Measurements from ENCODE around the gene KRTAP5-10.
"Not testable (repeated sequence)": the region's sequence is repeated elsewhere in the genome, so short reads cannot be mapped to it uniquely, and the experiment has no call there.

KRTAP5-10 gene

DNA sequence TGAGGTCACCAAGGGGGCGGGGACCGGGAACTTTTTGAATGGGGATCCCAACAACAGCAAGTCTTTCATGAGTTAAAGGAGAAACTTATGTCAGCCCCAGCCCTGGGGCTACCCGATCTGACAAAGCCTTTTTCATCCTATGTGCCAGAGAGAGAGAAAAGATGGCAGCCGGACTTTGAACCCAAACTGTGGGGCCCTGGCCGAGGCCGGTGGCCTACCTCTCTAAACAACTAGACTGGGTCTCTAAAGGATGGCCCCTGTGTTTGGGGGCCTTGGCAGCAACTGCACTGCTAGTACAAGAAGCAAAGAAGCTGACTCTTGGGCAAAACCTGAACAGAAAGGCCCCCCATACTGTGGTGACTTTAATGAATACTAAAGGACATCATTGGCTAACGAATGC lies 48.6 kb downstream of the KRTAP5-10 start:
- not testable (repeated sequence) for DNase-seq

DNA sequence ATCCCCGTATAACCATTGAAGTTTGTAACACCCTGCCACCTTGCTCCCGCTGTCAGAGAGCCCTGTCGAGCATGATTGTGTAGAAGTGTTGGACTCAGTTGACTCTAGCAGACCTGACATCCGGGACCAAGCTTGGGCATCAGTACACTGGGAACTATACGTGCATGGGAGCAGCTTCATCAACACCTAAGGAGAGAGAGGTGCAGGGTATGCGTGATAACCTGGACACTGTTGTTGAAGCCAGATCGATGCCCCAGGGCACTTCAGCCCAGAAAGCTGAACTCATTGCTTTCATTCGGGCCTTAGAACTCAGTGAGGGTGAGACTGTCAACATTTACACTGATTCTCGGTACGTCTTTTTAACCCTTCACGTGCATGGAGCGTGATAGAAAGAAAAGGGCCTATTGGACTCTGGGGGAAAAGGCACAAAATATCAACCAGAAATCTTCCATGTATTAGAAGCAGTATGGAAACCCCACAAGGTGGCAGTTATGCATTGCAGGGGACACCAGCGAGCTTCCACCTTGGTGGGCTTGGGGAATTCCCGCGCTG lies 49.1 kb downstream of the KRTAP5-10 start:
- not testable (repeated sequence) for DNase-seq

DNA sequence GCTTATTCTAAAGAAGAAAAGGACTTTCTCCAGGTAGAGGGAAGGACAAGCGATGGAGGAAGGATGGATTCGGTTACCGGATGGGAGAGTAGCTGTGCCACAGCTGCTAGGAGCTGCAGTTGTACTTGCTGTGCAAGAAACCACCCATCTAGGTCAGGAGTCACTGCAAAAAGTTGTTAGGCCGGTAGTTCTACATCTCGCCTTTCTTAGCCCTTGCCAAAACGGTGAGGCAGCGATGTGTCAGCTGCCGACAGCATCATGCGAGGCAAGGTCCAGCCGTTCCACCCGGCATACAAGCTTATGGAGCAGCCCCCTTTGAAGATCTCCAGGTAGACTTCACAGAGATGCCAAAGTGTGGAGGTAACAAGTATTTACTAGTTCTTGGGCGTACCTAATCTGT lies 49.6 kb downstream of the KRTAP5-10 start:
- DNase-seq: not testable (repeated sequence)

Data from CD4-positive, alpha-beta T cell treated with Interleukin-17A for 4 hours (primary cell).